ENCODE data around the gene SHOC1.
"Not testable (repeated sequence)": the region's sequence is repeated elsewhere in the genome, so short reads cannot be mapped to it uniquely, and the experiment has no call there.

Gene SHOC1

GRCh38 chr9:111794835-111795556 is at the start of gene SHOC1:
TSS of gene SHOC1 (minus strand) at chr9:111794937. CDS start at chr9:111791418, 3,519 bp downstream.
- DNase-seq (ENCODE audit: low read depth) = no peak

- no peak for DNase-seq (ENCODE audit: low read depth)
Measured at GRCh38 chr9:111843971-111844370, 49.2 kb upstream of the SHOC1 start.

- no peak for DNase-seq (ENCODE audit: low read depth)
Measured at GRCh38 chr9:111842313-111842712, 47.6 kb upstream of the SHOC1 start.

- DNase-seq (ENCODE audit: low read depth) = no peak
Measured at GRCh38 chr9:111840442-111840841, 45.7 kb upstream of the SHOC1 start.

- DNase-seq (ENCODE audit: low read depth) = peak; percentile 76
Measured at GRCh38 chr9:111839987-111840386, 45.2 kb upstream of the SHOC1 start.

- peak; percentile 86 for DNase-seq (ENCODE audit: low read depth)
Measured at GRCh38 chr9:111839387-111839786, 44.6 kb upstream of the SHOC1 start.

- DNase-seq (ENCODE audit: low read depth) = no peak
Measured at GRCh38 chr9:111838439-111838838, 43.7 kb upstream of the SHOC1 start.

- no peak for DNase-seq (ENCODE audit: low read depth)
Measured at GRCh38 chr9:111836311-111836710, 41.6 kb upstream of the SHOC1 start.

- peak; percentile 91 for DNase-seq (ENCODE audit: low read depth)
Measured at GRCh38 chr9:111833941-111834340, 39.2 kb upstream of the SHOC1 start.

GRCh38 chr9:111832449-111832848 is 37.7 kb upstream of the SHOC1 start:
- no peak for DNase-seq (ENCODE audit: low read depth)

- peak; percentile 60 for DNase-seq (ENCODE audit: low read depth)
Measured at GRCh38 chr9:111831371-111832108, 36.8 kb upstream of the SHOC1 start.

GRCh38 chr9:111828193-111828592 is 33.5 kb upstream of the SHOC1 start:
- DNase-seq (ENCODE audit: low read depth) = no peak

- peak; percentile 70 for DNase-seq (ENCODE audit: low read depth)
Measured at GRCh38 chr9:111825468-111826145, 30.9 kb upstream of the SHOC1 start.

GRCh38 chr9:111821006-111821528 is 26.3 kb upstream of the SHOC1 start:
- no peak for DNase-seq (ENCODE audit: low read depth)

- no peak for DNase-seq (ENCODE audit: low read depth)
Measured at GRCh38 chr9:111819360-111819759, 24.6 kb upstream of the SHOC1 start.

GRCh38 chr9:111815285-111816070 is 20.7 kb upstream of the SHOC1 start:
- DNase-seq (ENCODE audit: low read depth) = no peak

GRCh38 chr9:111812337-111812736 is 17.6 kb upstream of the SHOC1 start:
- DNase-seq (ENCODE audit: low read depth) = no peak

- no peak for DNase-seq (ENCODE audit: low read depth)
Measured at GRCh38 chr9:111810908-111811307, 16.2 kb upstream of the SHOC1 start.

- DNase-seq (ENCODE audit: low read depth) = not testable (repeated sequence)
Measured at GRCh38 chr9:111810415-111810814, 15.7 kb upstream of the SHOC1 start.

GRCh38 chr9:111807197-111807596 is 12.5 kb upstream of the SHOC1 start:
- DNase-seq (ENCODE audit: low read depth) = no peak

- DNase-seq (ENCODE audit: low read depth) = no peak
Measured at GRCh38 chr9:111806259-111806658, 11.5 kb upstream of the SHOC1 start.

GRCh38 chr9:111805830-111806241 is 11.1 kb upstream of the SHOC1 start:
- peak; percentile 89 for DNase-seq (ENCODE audit: low read depth)
